C4-2B (cell line): ENCODE measurements around the gene CPS1.

Source experiments
- H3K27ac ChIP-seq: fragments of 450-650 bp; 2 replicates; pipeline ENCODE4 v1.5.1; 2017
- ZFX ChIP-seq: fragments of 450-650 bp; IDR thresholded peaks from 2 replicates; pipeline ENCODE4 v1.6.1; 2017
- TF ChIP-seq, protein P1 (sequence below): fragments of 450-650 bp; conservative IDR thresholded peaks from 2 replicates; pipeline ENCODE4 v1.5.1; 2017; ENCODE audit warnings: mild to moderate bottlenecking

The CPS1 gene

DNA sequence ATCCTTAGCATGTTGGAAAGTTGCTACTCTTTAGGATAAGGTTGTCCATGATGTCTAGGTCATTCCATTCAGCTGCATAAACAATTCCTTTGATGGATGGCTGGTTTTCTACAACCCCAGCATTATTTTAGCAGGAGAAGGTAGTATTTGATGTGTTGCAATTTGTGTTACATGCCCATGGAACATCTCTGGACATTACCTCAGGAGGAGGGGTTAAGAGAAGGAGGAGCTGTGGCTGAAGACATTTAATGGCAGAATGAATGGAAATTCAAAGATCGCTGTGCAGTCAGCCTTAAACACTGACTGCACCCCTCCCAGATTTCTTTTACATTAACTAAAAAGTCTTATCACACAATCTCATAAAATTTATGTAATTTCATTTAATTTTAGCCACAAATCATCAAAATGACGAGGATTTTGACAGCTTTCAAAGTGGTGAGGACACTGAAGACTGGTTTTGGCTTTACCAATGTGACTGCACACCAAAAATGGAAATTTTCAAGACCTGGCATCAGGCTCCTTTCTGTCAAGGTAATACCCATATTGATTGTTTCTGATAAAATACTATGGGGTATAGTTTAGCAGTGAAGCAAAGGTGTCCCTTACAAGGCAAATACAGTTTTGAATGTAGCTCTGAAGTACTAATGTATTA is at the start of gene CPS1:
CPS1 (plus strand) TSS at position 271 of the 652 bp plus-strand sequence; CDS start at position 406, 135 bp downstream.
- no peak within 1 kb of the TSS for H3K27ac ChIP-seq
- no peak for TF ChIP-seq ZFX
- TF ChIP-seq, protein P1, sequence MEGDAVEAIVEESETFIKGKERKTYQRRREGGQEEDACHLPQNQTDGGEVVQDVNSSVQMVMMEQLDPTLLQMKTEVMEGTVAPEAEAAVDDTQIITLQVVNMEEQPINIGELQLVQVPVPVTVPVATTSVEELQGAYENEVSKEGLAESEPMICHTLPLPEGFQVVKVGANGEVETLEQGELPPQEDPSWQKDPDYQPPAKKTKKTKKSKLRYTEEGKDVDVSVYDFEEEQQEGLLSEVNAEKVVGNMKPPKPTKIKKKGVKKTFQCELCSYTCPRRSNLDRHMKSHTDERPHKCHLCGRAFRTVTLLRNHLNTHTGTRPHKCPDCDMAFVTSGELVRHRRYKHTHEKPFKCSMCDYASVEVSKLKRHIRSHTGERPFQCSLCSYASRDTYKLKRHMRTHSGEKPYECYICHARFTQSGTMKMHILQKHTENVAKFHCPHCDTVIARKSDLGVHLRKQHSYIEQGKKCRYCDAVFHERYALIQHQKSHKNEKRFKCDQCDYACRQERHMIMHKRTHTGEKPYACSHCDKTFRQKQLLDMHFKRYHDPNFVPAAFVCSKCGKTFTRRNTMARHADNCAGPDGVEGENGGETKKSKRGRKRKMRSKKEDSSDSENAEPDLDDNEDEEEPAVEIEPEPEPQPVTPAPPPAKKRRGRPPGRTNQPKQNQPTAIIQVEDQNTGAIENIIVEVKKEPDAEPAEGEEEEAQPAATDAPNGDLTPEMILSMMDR = no peak

DNA sequence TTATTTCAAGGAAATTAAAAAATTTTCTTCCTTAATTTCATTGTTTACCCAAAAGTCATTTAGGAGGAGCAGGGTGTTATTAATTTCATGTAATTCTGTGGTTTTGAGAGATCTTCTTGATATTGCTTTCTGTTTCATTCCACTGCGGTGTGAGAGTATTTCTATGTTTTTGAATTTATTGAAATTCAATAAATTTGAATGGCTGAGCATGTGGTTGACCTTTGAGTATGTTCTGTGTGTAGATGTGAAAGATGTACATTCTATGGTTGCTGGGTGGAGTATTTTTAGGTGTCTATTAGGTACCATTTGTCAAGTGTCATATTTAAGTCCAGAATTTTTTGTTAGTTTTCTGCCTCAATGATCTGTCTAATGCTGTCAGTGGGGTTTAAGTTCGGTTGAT is 40.5 kb upstream of the CPS1 start:
- no peak for TF ChIP-seq ZFX
- TF ChIP-seq, protein P1 = no peak

DNA sequence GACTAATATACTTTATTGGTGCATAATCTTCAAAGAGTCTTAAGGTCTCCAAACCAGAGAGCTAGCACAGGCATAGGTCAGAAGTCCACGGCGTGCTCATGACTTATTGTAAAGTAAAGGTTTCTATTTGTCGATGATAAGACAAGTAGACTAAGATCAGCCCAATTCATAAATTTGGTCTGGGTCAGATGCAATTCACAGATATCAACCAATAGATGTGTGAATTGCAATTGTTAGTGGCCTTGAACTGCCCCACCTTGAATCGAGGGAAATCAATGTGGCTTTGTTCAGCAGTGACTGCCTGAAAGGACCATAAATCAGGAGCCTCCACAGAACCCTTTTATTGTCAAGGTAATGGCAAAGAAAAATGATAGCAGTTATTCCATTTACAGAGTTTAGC is 39.1 kb upstream of the CPS1 start:
- TF ChIP-seq, protein P1 = no peak
- no peak for TF ChIP-seq ZFX
- H3K27ac ChIP-seq = no peak overlapping the region

More for the DNA sequence above, 40.5 kb upstream of the CPS1 start:
- no peak overlapping the region for H3K27ac ChIP-seq

DNA sequence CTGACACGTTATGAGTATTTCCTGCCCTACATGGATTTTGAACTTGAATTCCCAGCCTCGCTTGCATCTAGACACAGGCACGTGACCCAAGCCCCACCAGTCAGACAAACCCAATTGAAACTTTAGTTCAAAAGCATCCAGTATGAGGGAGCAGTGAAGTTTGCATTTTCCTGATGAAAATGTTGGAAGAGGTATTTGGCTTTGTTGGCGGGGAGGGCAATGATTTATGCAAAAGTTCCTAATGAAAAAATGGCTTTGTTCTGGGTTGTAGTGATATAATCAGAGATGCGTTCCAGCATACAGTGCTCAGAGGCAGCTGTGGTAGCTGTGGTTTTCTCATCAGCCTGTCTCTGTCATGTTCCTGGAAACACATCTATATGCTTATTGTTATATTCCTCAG is 36.8 kb upstream of the CPS1 start:
- TF ChIP-seq, protein P1 = no peak
- no peak for TF ChIP-seq ZFX

DNA sequence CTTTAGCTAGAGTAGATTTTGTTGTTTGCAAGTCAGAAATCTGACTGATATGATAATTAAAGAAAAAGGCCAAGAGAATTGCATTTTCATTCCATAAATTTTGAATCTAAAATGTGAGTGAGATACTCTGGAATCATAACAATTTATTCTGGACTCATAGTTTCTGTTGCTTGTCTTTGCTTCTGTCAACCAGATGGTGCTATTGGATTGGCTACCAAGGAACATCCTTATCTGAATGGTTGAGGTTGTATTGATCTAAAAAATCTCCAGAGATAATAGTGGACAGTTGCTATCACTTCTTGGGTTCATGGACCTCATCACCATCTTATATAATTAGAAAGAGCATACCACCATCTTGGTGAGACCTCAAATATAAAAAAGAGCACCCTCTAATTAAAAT is 34.0 kb upstream of the CPS1 start:
- no peak overlapping the region for H3K27ac ChIP-seq
- TF ChIP-seq, protein P1 = no peak
- TF ChIP-seq ZFX = no peak

More for the DNA sequence above, 36.8 kb upstream of the CPS1 start:
- no peak overlapping the region for H3K27ac ChIP-seq

- no peak for TF ChIP-seq ZFX
- TF ChIP-seq, protein P1 = no peak
Measured at GRCh38 chr2:210523650-210524289, 32.6 kb upstream of the CPS1 start.

DNA sequence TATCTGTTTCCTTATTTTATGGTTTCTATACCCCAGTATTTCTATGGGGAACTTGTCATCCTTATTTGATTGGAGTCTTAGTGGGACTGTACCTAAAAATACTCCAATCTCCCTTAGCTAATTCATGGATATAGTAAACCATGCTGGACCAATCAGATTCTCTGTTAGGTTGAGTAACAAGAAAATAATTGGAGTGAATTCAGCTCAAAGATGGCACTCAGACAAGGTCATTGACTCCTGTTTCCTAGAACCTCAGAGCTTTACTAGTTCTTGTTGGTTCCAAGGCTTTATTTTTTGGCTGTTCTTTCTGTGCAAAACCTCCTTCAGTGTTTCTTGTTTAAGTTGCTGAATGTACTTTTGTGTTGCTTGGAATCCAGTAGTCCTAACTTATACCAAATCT is 31.9 kb upstream of the CPS1 start:
- TF ChIP-seq, protein P1 = no peak
- no peak for TF ChIP-seq ZFX
- no peak overlapping the region for H3K27ac ChIP-seq

More at GRCh38 chr2:210523650-210524289, 32.6 kb upstream of the CPS1 start:
- no peak overlapping the region for H3K27ac ChIP-seq
